Measurements from ENCODE around the gene TRPC4AP.

The TRPC4AP gene

DNA sequence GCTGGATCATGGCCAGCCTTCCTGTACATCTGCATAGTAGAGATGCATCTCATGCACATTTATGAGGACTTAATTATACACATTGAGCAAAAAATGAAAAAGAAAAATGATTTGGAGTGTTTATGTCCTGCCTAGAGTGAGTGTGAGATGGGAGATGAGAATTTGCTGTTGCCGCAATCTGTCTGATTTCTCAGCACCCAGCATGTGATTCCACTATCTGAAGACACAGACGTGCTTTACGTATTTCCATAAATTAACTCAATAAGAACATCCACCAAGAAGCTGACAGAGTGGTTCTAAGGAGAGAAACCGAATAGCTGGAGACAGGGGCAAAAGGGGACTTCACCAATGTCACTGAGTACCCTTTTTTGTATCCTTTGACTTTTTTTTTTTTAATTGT is 39.3 kb upstream of the TRPC4AP start:
- Histone ChIP-seq H3K27ac (ENCODE audit: insufficient read depth in 1 of 2, low read depth in 1 of 2, low read length in 2 of 2, poor library complexity in 1 of 2, severe bottlenecking in 2 of 2) (no peak overlapping the region), H3K4me3 (ENCODE audit: control insufficient read depth in 1 of 7, extremely low read depth in 1 of 7, insufficient read depth in 4 of 7, low read depth in 2 of 7, low read length in 6 of 7) (no peak overlapping the region), H3K4me1 (ENCODE audit: control extremely low read depth in 1 of 4, control insufficient read depth in 4 of 4, insufficient read depth in 4 of 4, low read length in 3 of 4) (no peaks in the 10 kb centered on the region), H3K36me3 (ENCODE audit: control insufficient read depth in 4 of 4, insufficient read depth in 4 of 4, low read length in 3 of 4) (peaks cover 30 to 71% (median 46%) of the 10 kb centered on the region in 4 experiments), H3K9me3 (ENCODE audit: control extremely low read depth in 1 of 5, control insufficient read depth in 4 of 5, insufficient read depth in 2 of 5, low read depth in 1 of 5, low read length in 4 of 5) (no peaks in the 10 kb centered on the region), H3K27me3 (replicated peaks in 2 of 5; ENCODE audit: control insufficient read depth in 4 of 5, insufficient read depth in 5 of 5, low read length in 4 of 5) (no peaks in the 10 kb centered on the region)
- 100% methylated on average over 1 of the region's 4 CpGs for WGBS (ENCODE audit: insufficient coverage)
- POLR2A ChIA-PET = no interaction called here
- no peak for DNase-seq
- CTCF ChIA-PET = no interaction called here

DNA sequence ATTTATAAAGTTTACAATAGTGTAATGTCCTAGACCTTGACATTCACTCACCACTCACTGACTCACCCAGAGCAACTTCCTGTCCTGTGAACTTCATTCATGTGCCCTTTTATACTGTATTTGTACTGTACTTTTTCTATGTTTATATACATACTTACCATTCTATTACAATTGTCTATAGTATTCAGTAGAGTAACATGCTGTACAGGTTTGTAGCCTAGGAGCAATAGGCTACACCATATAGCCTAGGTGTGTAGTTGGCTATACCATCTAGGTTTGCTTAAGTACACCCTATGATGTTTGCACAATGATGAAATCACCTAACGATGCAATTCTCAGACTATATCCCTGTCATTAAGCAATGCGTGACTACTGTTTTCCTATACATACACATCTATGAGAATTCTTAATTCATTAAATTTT is 37.1 kb upstream of the TRPC4AP start:
- POLR2A ChIA-PET = no interaction called here

DNA sequence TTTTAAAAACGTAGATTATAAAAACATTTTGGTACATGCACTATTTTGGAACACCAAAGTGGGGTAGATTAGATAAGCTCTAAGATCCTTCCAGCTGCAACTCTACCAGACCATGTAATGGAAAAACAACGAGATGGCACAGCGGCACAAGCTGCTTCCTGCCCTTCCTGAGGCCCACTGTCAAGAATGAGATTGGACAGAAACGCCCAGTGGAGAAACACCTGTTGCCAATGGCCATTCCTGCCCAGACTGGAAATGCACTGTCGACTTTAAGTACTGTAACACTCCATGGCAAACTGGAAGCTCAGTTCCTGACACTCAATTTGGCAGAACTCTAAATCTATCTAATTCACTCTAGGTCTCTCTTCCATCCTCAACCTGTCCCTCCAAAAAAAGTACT is 33.1 kb upstream of the TRPC4AP start:
- ChIA-PET POLR2A (no interaction called here), CTCF (interaction anchor here (0.7 kb wide), 1 partner anchor 297 kb away, joined by 4 read pairs; no protein-coding TSS in a partner anchor)
- no peak for DNase-seq
- Histone ChIP-seq H3K27me3 (replicated peaks in 2 of 5; ENCODE audit: control insufficient read depth in 4 of 5, insufficient read depth in 5 of 5, low read length in 4 of 5) (no peaks in the 10 kb centered on the region), H3K4me1 (ENCODE audit: control extremely low read depth in 1 of 4, control insufficient read depth in 4 of 4, insufficient read depth in 4 of 4, low read length in 3 of 4) (peaks cover 0 to 3% (median 0%) of the 10 kb centered on the region in 4 experiments), H3K36me3 (ENCODE audit: control insufficient read depth in 4 of 4, insufficient read depth in 4 of 4, low read length in 3 of 4) (peaks cover 25 to 70% (median 47%) of the 10 kb centered on the region in 4 experiments), H3K9me3 (ENCODE audit: control extremely low read depth in 1 of 5, control insufficient read depth in 4 of 5, insufficient read depth in 2 of 5, low read depth in 1 of 5, low read length in 4 of 5) (no peaks in the 10 kb centered on the region), H3K27ac (ENCODE audit: insufficient read depth in 1 of 2, low read depth in 1 of 2, low read length in 2 of 2, poor library complexity in 1 of 2, severe bottlenecking in 2 of 2) (no peak overlapping the region), H3K4me3 (ENCODE audit: control insufficient read depth in 1 of 7, extremely low read depth in 1 of 7, insufficient read depth in 4 of 7, low read depth in 2 of 7, low read length in 6 of 7) (no peak overlapping the region)
- WGBS (ENCODE audit: insufficient coverage) = 88% methylated on average over 4 of the region's 5 CpGs

More for the DNA sequence above, 37.1 kb upstream of the TRPC4AP start:
- no peak overlapping the region for H3K4me3 ChIP-seq (ENCODE audit: control insufficient read depth in 1 of 7, extremely low read depth in 1 of 7, insufficient read depth in 4 of 7, low read depth in 2 of 7, low read length in 6 of 7)
- CTCF ChIA-PET = interaction anchor here (1.2 kb wide), 1 partner anchor 15 kb away, joined by 3 read pairs; no protein-coding TSS in a partner anchor
- peaks cover 32 to 68% (median 43%) of the 10 kb centered on the region in 4 experiments for H3K36me3 ChIP-seq (ENCODE audit: control insufficient read depth in 4 of 4, insufficient read depth in 4 of 4, low read length in 3 of 4)
- no peaks in the 10 kb centered on the region for H3K4me1 ChIP-seq (ENCODE audit: control extremely low read depth in 1 of 4, control insufficient read depth in 4 of 4, insufficient read depth in 4 of 4, low read length in 3 of 4)
- H3K27ac ChIP-seq (ENCODE audit: insufficient read depth in 1 of 2, low read depth in 1 of 2, low read length in 2 of 2, poor library complexity in 1 of 2, severe bottlenecking in 2 of 2) = no peak overlapping the region
- no peak for DNase-seq
- no peaks in the 10 kb centered on the region for H3K27me3 ChIP-seq (replicated peaks in 2 of 5; ENCODE audit: control insufficient read depth in 4 of 5, insufficient read depth in 5 of 5, low read length in 4 of 5)
- no CpG with 5 or more reads among the region's 2 CpGs for WGBS (ENCODE audit: insufficient coverage)
- no peaks in the 10 kb centered on the region for H3K9me3 ChIP-seq (ENCODE audit: control extremely low read depth in 1 of 5, control insufficient read depth in 4 of 5, insufficient read depth in 2 of 5, low read depth in 1 of 5, low read length in 4 of 5)

DNA sequence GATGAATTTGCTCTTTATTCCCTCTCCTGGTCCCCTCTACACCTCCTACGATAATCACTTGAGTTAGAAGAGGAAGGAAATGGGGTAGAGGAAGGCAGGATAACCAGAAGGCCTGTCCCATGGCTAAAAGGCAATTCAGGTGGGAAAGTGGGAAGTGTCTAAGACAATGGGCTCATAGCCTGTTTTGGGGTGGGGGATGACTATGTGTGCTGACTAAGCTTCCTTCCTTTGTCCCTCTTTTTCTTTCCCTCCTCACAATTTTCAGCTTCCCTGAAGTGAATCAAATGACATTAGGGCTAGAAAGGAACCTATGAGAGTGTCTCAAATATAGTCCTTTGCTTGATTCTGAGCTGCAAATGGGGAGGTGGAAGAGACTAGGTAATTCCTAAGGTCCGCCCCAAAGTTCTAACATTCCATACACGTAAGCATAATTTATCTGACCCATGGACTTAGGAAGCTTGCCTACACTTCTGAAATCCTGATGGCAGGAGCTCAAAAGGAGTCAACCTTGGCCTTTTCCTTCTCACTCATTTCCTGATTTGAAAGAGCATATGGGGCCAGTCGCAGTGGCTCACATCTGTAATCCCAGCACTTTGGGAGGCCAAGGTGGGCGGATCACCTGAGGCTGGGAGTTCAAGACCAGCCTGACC is 30.3 kb upstream of the TRPC4AP start:
- H3K27ac ChIP-seq (ENCODE audit: insufficient read depth in 1 of 2, low read depth in 1 of 2, low read length in 2 of 2, poor library complexity in 1 of 2, severe bottlenecking in 2 of 2) = no peak overlapping the region
- H3K9me3 ChIP-seq (ENCODE audit: control extremely low read depth in 1 of 5, control insufficient read depth in 4 of 5, insufficient read depth in 2 of 5, low read depth in 1 of 5, low read length in 4 of 5) = no peaks in the 10 kb centered on the region
- 82% methylated on average over 5 of the region's 5 CpGs for WGBS (ENCODE audit: insufficient coverage)
- H3K4me1 ChIP-seq (ENCODE audit: control extremely low read depth in 1 of 4, control insufficient read depth in 4 of 4, insufficient read depth in 4 of 4, low read length in 3 of 4) = peaks cover 0 to 3% (median 0%) of the 10 kb centered on the region in 4 experiments
- ChIA-PET POLR2A (no interaction called here), CTCF (interaction anchor here (0.6 to 1.4 kb wide), 4 partner anchors 15 to 68 kb away, joined by 3 to 4 read pairs (median 4); no protein-coding TSS in a partner anchor)
- no peak overlapping the region for H3K4me3 ChIP-seq (ENCODE audit: control insufficient read depth in 1 of 7, extremely low read depth in 1 of 7, insufficient read depth in 4 of 7, low read depth in 2 of 7, low read length in 6 of 7)
- DNase-seq = no peak
- H3K36me3 ChIP-seq (ENCODE audit: control insufficient read depth in 4 of 4, insufficient read depth in 4 of 4, low read length in 3 of 4) = peaks cover 30 to 82% (median 58%) of the 10 kb centered on the region in 4 experiments
- no peaks in the 10 kb centered on the region for H3K27me3 ChIP-seq (replicated peaks in 2 of 5; ENCODE audit: control insufficient read depth in 4 of 5, insufficient read depth in 5 of 5, low read length in 4 of 5)

DNA sequence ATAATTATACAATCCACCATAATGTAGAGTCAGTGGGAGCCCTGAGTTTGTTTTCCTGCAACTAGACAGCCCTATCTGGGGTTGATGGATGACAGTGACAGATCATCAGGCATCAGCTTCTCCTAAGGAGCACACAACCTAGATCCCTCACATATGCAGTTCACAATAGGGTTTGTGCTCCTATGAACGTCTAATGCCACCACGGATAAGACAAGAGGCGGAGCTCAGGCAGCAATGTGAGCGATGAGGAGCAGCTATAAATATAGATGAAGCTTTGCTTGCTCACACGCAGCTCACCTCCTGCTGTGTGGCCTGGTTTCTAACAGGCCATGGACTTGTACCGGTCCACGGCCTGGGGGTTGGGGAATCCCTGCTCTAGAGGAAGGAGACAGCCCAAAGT is 28.6 kb upstream of the TRPC4AP start:
- H3K36me3 ChIP-seq (ENCODE audit: control insufficient read depth in 4 of 4, insufficient read depth in 4 of 4, low read length in 3 of 4) = peaks cover 31 to 79% (median 56%) of the 10 kb centered on the region in 4 experiments

DNA sequence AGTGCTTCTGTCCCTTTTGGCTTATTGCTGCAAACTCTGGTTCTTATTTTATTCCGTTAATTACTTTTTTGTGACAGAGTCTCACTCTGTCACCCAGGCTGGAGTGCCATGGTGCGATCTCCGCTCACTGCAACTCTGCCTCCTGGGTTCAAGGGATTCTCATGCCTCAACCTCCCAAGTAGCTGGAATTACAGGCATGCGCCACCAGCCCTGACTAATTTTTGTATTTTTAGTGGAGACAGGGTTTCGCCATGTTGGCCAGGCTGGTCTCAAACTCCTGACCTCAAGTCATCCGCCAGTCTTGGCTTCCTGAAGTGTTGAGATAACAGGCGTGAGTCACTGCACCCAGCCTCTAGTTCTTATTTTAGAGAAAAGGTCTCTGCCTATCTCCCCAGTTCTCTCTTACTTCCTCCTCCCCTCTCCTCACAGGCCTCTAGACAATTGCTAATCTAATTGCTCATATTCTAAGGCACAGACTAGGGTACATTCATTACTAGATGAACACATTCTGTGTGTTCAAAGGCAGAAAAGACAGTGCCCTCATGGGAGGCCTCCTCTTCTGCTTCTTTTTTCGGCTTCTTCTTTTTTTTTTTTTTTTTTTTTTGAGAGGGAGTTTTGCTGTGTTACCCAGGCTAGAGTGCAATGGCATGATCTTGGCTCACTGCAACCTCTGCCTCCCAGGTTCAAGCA is 27.6 kb upstream of the TRPC4AP start:
- Histone ChIP-seq H3K27ac (ENCODE audit: insufficient read depth in 1 of 2, low read depth in 1 of 2, low read length in 2 of 2, poor library complexity in 1 of 2, severe bottlenecking in 2 of 2) (no peak overlapping the region), H3K4me3 (ENCODE audit: control insufficient read depth in 1 of 7, extremely low read depth in 1 of 7, insufficient read depth in 4 of 7, low read depth in 2 of 7, low read length in 6 of 7) (no peak overlapping the region), H3K27me3 (replicated peaks in 2 of 5; ENCODE audit: control insufficient read depth in 4 of 5, insufficient read depth in 5 of 5, low read length in 4 of 5) (no peaks in the 10 kb centered on the region), H3K9me3 (ENCODE audit: control extremely low read depth in 1 of 5, control insufficient read depth in 4 of 5, insufficient read depth in 2 of 5, low read depth in 1 of 5, low read length in 4 of 5) (no peaks in the 10 kb centered on the region), H3K4me1 (ENCODE audit: control extremely low read depth in 1 of 4, control insufficient read depth in 4 of 4, insufficient read depth in 4 of 4, low read length in 3 of 4) (peaks cover 2 to 12% (median 8%) of the 10 kb centered on the region in 4 experiments), H3K36me3 (ENCODE audit: control insufficient read depth in 4 of 4, insufficient read depth in 4 of 4, low read length in 3 of 4) (peaks cover 25 to 82% (median 59%) of the 10 kb centered on the region in 4 experiments)
- DNase-seq = peak; percentile 34 to 78 (median 68)
- ChIA-PET POLR2A (interaction anchor here (0.7 kb wide), 1 partner anchor 13 kb away, joined by 3 read pairs; no protein-coding TSS in a partner anchor), CTCF (interaction anchor here (3.6 kb wide), 1 partner anchor 23 kb away, joined by 13 read pairs; no protein-coding TSS in a partner anchor)
- WGBS (ENCODE audit: insufficient coverage) = 82% methylated on average over 5 of the region's 8 CpGs

More for the DNA sequence above, 28.6 kb upstream of the TRPC4AP start:
- POLR2A ChIA-PET = interaction anchor here (0.7 kb wide), 1 partner anchor 12 kb away, joined by 3 read pairs; no protein-coding TSS in a partner anchor
- CTCF ChIA-PET = interaction anchor here (3.6 kb wide), 1 partner anchor 24 kb away, joined by 13 read pairs; no protein-coding TSS in a partner anchor
- Histone ChIP-seq H3K27ac (ENCODE audit: insufficient read depth in 1 of 2, low read depth in 1 of 2, low read length in 2 of 2, poor library complexity in 1 of 2, severe bottlenecking in 2 of 2) (no peak overlapping the region), H3K9me3 (ENCODE audit: control extremely low read depth in 1 of 5, control insufficient read depth in 4 of 5, insufficient read depth in 2 of 5, low read depth in 1 of 5, low read length in 4 of 5) (no peaks in the 10 kb centered on the region), H3K4me1 (ENCODE audit: control extremely low read depth in 1 of 4, control insufficient read depth in 4 of 4, insufficient read depth in 4 of 4, low read length in 3 of 4) (peaks cover 2 to 8% (median 5%) of the 10 kb centered on the region in 4 experiments), H3K27me3 (replicated peaks in 2 of 5; ENCODE audit: control insufficient read depth in 4 of 5, insufficient read depth in 5 of 5, low read length in 4 of 5) (no peaks in the 10 kb centered on the region), H3K4me3 (ENCODE audit: control insufficient read depth in 1 of 7, extremely low read depth in 1 of 7, insufficient read depth in 4 of 7, low read depth in 2 of 7, low read length in 6 of 7) (no peak overlapping the region)
- no peak for DNase-seq
- WGBS (ENCODE audit: insufficient coverage) = 98% methylated on average over 7 of the region's 7 CpGs

Data from common myeloid progenitor, CD34-positive (primary cell).